Measurements from ENCODE around the gene NUDT4B.
"Not testable (repeated sequence)": the region's sequence is repeated elsewhere in the genome, so short reads cannot be mapped to it uniquely, and the experiment has no call there.

GRCh38 chr1:148780404-148780803 lies 31.8 kb downstream of the NUDT4B start:
- TF ChIP-seq NFRKB (IDR thresholded peaks at IDR 0.05); FOXM1 (IDR thresholded peaks at IDR 0.05; ENCODE audit: borderline replicate concordance); FOXA1 (IDR thresholded peaks at IDR 0.05); SUZ12 (IDR thresholded peaks at IDR 0.05); FOXK2 (IDR thresholded peaks at IDR 0.05); CTBP1 (IDR thresholded peaks at IDR 0.05; ENCODE audit: borderline replicate concordance); BHLHE40 (IDR thresholded peaks at IDR 0.05; ENCODE audit: borderline replicate concordance); SP1 (IDR thresholded peaks at IDR 0.05); ARNT (IDR thresholded peaks at IDR 0.05); ZNF384 (IDR thresholded peaks at IDR 0.05); HDGF (IDR thresholded peaks at IDR 0.05; ENCODE audit: borderline replicate concordance); ELF4 (IDR thresholded peaks at IDR 0.05); TARDBP (IDR thresholded peaks at IDR 0.05): not testable (repeated sequence)

All from HEK293T (cell line).